Hepatocyte (in vitro differentiated cells): ENCODE results near the gene ZNF664. TPM values are rescaled to one million over a fixed set of nuclear protein-coding genes. Genes with fewer than 3 reads are reported as not detected.
A peak's percentile ranks its signal among the peaks of the same experiment; 100 is the strongest.

Source experiments
- DNase-seq: peaks from one replicate; pipeline ENCODE4 v3.0.0-alpha.2; 2016; ENCODE audit warnings: low spot score
- H2AFZ ChIP-seq: fragments of 200-600 bp; sonication (generic); 2 replicates; pipeline ENCODE4 v1.6.0; 2016; ENCODE audit warnings: antibody characterized with exemption, mild to moderate bottlenecking
- H3K27ac ChIP-seq: fragments of 200-600 bp; sonication (generic); 2 replicates; pipeline ENCODE4 v1.5.1; 2016; ENCODE audit warnings: mild to moderate bottlenecking
- H3K27me3 ChIP-seq: fragments of 200-600 bp; sonication (generic); 2 replicates; pipeline ENCODE4 v1.6.1; 2016
- H3K36me3 ChIP-seq: fragments of 200-600 bp; sonication (generic); replicated peaks from 2 replicates; pipeline ENCODE4 v1.5.1; 2016; ENCODE audit warnings: low read depth; ENCODE audit not compliant: insufficient read depth
- H3K4me1 ChIP-seq: fragments of 200-600 bp; sonication (generic); 2 replicates; pipeline ENCODE4 v1.5.1; 2016; ENCODE audit warnings: mild to moderate bottlenecking, moderate library complexity; ENCODE audit not compliant: insufficient read depth
- H3K4me2 ChIP-seq: fragments of 200-600 bp; sonication (generic); 2 replicates; pipeline ENCODE4 v1.6.0; 2016
- H3K4me3 ChIP-seq: fragments of 200-600 bp; sonication (generic); 2 replicates; pipeline ENCODE4 v1.5.1; 2016; ENCODE audit warnings: mild to moderate bottlenecking
- H3K79me2 ChIP-seq: fragments of 200-600 bp; sonication (generic); 2 replicates; pipeline ENCODE4 v1.6.0; 2017; ENCODE audit warnings: mild to moderate bottlenecking
- H3K9me2 ChIP-seq: fragments of 200-600 bp; sonication (generic); replicated peaks from 2 replicates; pipeline ENCODE4 v1.6.0; 2017; ENCODE audit warnings: mild to moderate bottlenecking; ENCODE audit not compliant: insufficient read depth
- H3K9me3 ChIP-seq: fragments of 200-600 bp; sonication (generic); 2 replicates; pipeline ENCODE4 v1.5.1; 2016; ENCODE audit warnings: low read depth, mild to moderate bottlenecking
- H4K20me1 ChIP-seq: fragments of 200-600 bp; sonication (generic); 2 replicates; pipeline ENCODE4 v1.6.0; 2016; ENCODE audit warnings: mild to moderate bottlenecking; ENCODE audit not compliant: insufficient read depth, poor library complexity, severe bottlenecking
- CTCF ChIP-seq: fragments of 200-600 bp; sonication (generic); IDR thresholded peaks from 2 replicates; pipeline ENCODE4 v1.5.1; 2016; ENCODE audit warnings: antibody characterized with exemption, mild to moderate bottlenecking; ENCODE audit not compliant: poor library complexity
- EZH2 ChIP-seq: fragments of 200-600 bp; sonication (generic); IDR thresholded peaks from 2 replicates; pipeline ENCODE4 v1.6.1; 2016; ENCODE audit warnings: antibody characterized with exemption, mild to moderate bottlenecking, borderline replicate concordance
- EZH2phosphoT487 ChIP-seq: fragments of 200-600 bp; sonication (generic); IDR thresholded peaks from one replicate; pipeline ENCODE4 v1.6.1; 2018; ENCODE audit warnings: antibody characterized with exemption, mild to moderate bottlenecking, low read depth, moderate library complexity; ENCODE audit not compliant: unreplicated experiment, severe bottlenecking
- WGBS: methylation state at CpG from one replicate; pipeline ENCODE4 v1.1.6; 2016; ENCODE audit warnings: low lambda C conversion rate; ENCODE audit errors: missing lambda C conversion rate; 5-methylcytosine and 5-hydroxymethylcytosine counted together
- polyA plus RNA-seq: library from polyadenylated mRNA; unstranded; fragments of >200 nt; fragmentation: Nextera tagmentation; extraction: Ambion mirVana; gene quantifications from 2 replicates; pipeline ENCODE4 v1.2.1, GENCODE V29; 2016
- total RNA-seq: library from RNA; depleted of rRNA; stranded (reverse); fragments of >200 nt; gene quantifications from 2 replicates; pipeline ENCODE4 v1.2.3, GENCODE V29; 2014

Gene ZNF664
- total and polyA plus RNA-seq, 2 experiments from 2014 or later = 17.6 to 80.4 TPM

- no peak for TF ChIP-seq EZH2
- TF ChIP-seq EZH2phosphoT487 = no peak
- TF ChIP-seq CTCF = no peak
- Histone ChIP-seq H3K79me2 (peaks cover 98% of the 10 kb centered on the region), H3K4me3 (no peak overlapping the region), H3K9me3 (no peaks in the 10 kb centered on the region), H3K36me3 (no peaks in the 10 kb centered on the region), H3K9me2 (no peaks in the 10 kb centered on the region), H2AFZ (no peak overlapping the region), H4K20me1 (peaks cover 22% of the 10 kb centered on the region), H3K4me1 (peaks cover 10% of the 10 kb centered on the region), H3K4me2 (no peak overlapping the region), H3K27ac (no peak overlapping the region), H3K27me3 (no peaks in the 10 kb centered on the region)
- 97% methylated on average over 6 of the region's 6 CpGs for WGBS
- no peak for DNase-seq
Observed at GRCh38 chr12:123979566-123979965, 6.6 kb downstream of the ZNF664 start.

- no peak overlapping the region for H2AFZ ChIP-seq
- H3K36me3 ChIP-seq = no peaks in the 10 kb centered on the region
- H3K4me3 ChIP-seq = no peak overlapping the region
- no peak for DNase-seq
- H3K79me2 ChIP-seq = peaks cover 98% of the 10 kb centered on the region
- H3K27ac ChIP-seq = no peak overlapping the region
- WGBS = 88% methylated on average over 7 of the region's 7 CpGs
- H3K4me2 ChIP-seq = no peak overlapping the region
- H3K9me3 ChIP-seq = no peaks in the 10 kb centered on the region
- no peaks in the 10 kb centered on the region for H3K27me3 ChIP-seq
- no peaks in the 10 kb centered on the region for H3K9me2 ChIP-seq
- peaks cover 25% of the 10 kb centered on the region for H4K20me1 ChIP-seq
- H3K4me1 ChIP-seq = no peaks in the 10 kb centered on the region
- TF ChIP-seq EZH2 (no peak), EZH2phosphoT487 (no peak), CTCF (no peak)
Observed at GRCh38 chr12:123982269-123982668, 9.3 kb downstream of the ZNF664 start.

DNA sequence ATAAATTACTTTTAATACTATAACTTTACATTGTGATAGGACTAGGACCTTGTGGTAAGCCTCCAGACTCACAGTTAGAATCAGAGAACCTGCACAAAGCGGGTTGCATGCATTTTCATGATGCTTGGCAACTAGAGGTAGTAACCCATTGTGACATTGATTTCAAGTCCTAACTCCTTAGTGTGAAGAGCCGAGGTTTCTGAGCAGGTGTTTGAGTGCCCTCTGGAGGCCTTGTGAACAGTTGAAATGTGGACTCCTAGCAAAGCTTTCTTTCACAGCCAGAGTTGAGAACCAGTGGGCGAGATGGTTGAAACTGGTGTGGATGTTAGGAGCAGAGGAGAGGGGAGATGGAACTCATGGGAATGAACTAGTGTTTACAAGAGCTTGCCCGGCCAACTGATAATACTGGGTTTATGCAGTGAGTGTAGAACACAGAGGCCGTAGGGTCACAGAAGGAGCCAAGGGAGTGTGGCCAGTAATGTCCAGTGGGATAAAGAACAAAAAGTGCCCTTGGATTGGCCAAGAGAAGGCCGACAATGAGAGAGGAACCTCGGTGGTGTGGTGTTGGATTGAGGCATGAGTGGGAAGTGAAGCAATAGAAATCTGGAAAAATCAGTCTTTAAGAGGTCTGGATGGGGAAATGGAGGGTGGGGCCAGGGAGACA is 10.9 kb downstream of the ZNF664 start:
- WGBS = 72% methylated on average over 7 of the region's 7 CpGs
- Histone ChIP-seq H4K20me1 (peaks cover 25% of the 10 kb centered on the region), H3K4me1 (peaks cover 4% of the 10 kb centered on the region), H3K4me2 (no peak overlapping the region), H3K79me2 (peaks cover 98% of the 10 kb centered on the region), H3K9me2 (no peaks in the 10 kb centered on the region), H3K27me3 (no peaks in the 10 kb centered on the region), H3K36me3 (no peaks in the 10 kb centered on the region), H2AFZ (no peak overlapping the region), H3K27ac (no peak overlapping the region), H3K4me3 (no peak overlapping the region), H3K9me3 (no peaks in the 10 kb centered on the region)
- DNase-seq = peak; percentile 83
- TF ChIP-seq CTCF (peak; percentile 68), EZH2phosphoT487 (no peak), EZH2 (no peak)
